GM21390 (cell line): ENCODE results near the gene DPF3.
A peak's percentile ranks its signal among the peaks of the same experiment; 100 is the strongest.

Experiments
- ATAC-seq: cut with Tn5 transposase; IDR thresholded peaks from one replicate; pipeline ENCODE4 v1.9.1; 2021; ENCODE audit not compliant: unreplicated experiment

The DPF3 gene

DNA sequence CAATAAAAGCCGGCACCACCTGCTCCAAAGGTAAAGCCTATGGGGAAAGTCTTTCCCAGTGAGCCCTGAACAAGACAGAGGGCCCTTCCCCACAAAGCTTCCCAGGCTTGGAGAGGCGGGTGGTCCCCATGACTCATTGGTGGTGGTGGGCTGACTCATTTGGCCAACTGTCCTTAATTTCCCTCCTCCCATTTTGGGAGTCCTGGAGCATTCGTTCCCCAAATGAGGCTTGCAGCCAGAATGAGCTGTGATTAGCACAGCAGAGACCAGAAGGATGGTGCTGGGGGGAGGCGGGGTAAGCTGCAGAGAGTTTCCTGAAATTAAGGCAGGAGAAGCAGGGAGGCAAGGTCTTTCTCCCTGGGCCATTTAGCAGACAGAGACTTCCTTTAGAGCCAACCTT is 241.7 kb downstream of the DPF3 start:
- ATAC-seq, result no peak

DNA sequence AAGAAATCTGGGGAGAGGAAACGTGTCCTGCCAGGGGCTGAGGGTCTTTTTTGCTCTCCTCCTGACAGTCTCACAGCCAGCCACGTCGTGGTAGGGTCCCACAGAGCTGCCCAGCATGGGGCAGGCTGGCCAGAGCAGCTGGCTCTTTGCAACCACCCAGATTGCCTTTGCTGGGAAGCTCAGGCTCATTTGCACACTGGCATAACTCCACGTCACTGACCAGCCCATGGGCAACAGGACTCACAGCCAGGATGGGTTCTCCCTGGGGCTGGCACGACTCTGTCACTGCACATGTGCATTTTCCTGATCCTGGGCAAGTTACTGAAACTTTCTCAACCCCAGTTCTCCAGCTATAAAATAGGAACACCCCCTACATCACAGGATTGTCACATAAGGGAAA is 242.2 kb downstream of the DPF3 start:
- no peak for ATAC-seq

DNA sequence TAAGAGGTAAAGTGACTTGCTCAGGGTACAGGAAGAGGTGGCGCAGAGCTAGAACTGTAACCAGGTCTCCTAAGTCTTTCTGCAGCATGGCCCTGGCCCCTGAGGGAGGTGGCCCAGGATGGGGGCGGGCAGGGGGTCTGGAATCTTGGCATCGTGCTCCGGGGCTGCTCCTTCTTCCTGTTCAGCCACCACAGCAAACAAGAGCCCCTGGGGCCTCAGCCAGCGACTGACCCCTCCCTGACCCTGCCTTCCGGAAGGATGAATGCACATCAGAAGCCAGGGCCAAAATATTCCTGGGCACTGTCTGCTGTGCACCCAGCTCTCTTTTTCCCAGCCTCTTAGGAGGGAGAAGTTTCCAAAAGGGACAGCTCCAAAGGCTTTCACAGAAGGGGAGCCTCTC is 242.8 kb downstream of the DPF3 start:
- no peak for ATAC-seq

DNA sequence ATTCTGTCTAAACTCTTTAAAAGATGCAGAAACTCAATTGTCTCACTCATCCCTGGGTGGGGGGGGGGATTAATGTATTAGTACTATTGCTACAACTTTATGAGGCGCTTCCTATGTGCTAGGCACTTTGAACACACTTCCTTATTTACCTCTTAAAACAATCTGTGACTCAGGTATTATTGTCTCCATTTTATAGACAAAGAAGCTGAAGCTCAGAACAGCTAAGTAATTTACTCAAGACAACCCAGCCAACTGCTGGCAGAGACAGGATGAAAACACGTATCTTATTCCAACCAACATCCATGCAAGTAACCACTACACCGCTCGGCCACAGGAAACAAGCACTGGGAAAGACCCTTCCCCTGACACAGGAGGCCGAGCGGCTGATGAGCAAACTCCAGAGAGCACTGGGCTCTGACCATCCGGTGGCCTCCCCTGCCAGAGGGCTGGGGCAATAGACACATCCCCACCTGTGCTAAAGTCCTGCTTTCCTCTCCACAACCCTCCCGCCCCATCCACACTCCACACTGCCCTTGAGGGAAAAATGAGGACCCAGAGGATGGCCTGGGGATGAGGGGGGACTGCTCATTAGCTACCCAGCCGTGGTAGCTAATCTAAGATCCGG is 244.2 kb downstream of the DPF3 start:
- ATAC-seq, result no peak

DNA sequence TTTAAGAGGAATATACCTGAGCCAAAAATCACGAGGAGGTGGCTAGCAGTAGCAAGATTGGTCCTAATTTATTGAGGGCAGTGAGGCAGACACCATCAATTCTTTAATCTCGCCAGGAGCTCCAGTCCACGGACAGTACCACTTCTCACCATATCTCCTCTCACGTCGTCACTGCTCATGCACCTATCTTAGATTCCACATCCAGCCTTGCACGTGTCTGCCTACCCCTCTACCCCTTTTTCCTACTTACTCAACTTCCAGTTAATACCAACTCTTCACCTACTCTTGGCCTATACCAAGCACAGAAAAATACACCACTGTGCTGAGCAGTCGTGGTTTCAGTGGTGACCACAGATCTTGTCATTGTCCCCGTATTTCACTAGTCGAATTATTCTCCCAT is 246.1 kb downstream of the DPF3 start:
- ATAC-seq, result no peak

DNA sequence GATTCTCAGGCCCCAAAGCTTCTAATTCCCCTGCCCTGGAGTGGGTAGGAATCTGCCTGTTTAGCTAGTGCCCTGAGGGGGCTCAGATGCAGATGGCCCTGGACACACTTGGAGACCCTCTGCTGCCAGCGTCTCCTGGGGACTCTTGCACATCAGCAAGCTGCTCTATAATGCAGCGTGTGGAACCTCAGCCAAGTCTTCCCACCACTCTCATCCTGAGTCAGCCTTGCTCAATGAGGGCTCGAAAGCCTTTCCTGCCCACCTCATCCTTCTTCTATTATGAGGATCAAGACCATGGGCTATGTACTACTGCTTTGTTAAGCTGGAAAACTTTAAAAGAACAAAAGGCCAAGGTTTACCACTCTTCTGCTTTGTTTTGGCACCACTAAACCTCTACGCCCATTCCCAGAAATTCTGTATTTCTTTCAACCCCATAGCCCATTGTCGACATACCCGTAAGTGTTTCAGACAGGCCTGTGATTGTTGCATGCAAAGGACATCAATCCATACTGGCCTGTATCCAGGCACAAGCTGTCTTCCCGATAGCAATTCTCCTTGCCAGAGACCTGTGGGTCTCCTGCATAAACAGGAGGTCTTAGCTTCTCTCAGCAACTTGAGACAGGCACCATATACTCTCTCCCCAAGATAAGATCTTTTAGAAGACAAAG is 246.9 kb downstream of the DPF3 start:
- ATAC-seq, result no peak

DNA sequence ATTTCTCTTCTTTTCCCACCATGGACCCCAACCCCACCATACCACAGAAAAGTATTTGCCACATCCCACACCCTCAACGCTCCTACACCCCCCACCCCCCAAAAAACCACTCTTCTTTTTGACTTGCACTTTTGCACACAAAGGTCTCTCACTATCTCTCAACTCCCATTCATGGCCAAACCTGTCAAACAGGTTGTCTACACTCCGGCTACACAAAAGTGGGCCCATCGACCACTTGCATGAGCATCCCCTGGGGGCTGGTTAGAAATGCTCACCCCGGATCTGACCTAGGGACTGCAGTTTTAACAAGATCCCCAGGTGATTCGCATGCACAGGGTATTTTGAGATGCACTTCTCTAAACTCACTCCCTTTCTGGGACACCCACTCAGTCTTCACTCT is 248.2 kb downstream of the DPF3 start:
- no peak for ATAC-seq

DNA sequence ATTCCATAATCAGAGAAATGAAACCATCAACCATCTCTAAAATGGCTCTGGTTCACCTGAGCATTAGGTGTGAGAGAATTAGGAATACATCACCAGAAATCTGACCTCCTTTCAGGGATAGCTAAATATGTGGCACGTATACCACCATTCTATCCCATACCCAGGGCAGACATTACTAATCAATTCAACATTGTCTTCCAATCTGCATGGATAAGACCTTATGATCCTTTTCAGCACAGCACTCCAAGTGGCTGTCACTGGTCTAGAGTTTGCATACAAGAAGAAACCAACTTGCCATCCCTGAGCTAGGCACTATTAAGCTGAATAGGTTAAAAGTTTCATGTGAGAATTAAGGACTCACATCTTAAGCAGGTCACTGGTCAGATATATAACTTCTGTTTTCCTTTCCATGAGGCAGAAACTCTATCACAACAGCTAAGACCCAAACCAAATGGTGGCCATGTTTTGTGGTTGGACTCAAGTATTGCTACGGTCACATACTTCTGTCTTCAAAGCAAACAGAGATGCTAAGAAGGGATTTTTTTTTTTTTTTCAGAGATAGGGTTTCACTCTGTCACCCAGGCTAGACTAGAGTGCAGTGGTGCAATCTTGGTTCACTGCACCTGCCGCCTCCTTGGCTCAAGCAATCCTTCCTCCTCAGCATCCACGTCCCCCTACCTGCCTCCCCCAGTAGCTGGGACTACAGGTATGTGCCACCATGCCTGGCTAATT is 249.0 kb downstream of the DPF3 start:
- no peak for ATAC-seq

DNA sequence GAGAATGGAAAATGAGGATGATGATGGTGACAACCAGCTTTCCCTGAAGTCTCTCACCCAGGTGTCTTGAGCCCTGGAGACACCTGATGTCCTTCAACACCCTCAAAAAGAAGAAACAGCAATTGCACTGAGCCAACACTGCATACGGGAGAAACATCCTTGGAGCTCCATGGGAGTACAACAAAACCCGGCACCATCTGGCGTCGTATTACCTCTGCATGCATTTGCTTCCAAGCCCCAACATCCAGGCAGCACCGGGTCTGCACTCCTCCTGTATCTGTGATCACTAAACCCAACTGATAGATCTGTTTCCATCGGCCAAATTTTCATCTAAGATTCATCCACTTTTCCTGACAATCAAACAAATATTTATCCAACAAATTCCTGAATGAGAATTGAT is 249.9 kb downstream of the DPF3 start:
- no peak for ATAC-seq

DNA sequence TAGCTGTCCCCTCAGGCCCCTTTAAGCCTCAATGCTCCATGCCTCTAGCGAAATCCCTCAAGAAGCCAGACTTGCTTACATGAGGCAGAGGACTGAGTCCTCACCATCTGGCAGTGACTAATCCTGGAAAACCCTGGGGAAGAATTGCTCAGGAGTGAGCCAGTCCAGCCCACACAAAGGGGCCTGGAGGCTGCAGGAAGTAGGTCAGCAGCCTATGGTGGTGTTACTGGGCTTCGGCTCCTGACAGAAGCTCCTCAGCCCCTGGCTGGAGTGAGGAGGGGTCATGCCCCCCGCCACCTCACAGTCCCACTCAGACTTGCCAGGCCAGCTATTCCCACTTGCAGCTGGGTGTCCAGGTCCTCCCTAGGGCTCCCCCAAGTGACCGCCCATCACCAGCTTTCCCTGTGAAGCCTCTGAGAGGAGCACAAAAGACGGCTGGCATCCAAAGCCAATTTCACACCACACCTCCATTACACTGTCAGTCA is 250.5 kb downstream of the DPF3 start:
- no peak for ATAC-seq

DNA sequence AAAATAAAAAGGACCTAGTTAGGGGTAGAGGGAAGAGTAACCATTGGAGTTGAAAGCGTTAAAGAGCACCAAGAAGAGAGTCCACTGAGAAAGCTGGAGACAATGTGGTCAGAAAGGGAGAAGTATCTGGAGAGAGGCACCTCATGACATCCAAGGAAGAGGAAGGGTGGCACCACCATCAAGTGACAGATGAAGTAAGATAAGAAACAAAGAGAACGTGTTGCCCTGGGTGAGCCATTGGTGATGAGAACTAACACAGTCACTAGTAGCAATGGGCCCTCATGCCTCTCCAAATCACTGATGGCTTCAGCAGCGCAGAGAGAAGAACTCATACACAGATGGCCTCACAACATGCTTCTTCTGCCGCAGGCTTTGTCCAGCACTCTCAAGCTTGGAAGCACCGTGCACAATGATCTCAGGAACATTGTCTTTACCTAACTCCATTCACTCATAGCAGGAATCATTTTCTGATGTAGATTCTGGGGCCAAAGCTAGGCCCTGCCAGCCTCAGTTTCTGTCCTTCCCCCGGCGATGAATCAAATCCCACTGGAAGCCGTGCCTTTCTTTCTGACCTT is 252.9 kb downstream of the DPF3 start:
- no peak for ATAC-seq

DNA sequence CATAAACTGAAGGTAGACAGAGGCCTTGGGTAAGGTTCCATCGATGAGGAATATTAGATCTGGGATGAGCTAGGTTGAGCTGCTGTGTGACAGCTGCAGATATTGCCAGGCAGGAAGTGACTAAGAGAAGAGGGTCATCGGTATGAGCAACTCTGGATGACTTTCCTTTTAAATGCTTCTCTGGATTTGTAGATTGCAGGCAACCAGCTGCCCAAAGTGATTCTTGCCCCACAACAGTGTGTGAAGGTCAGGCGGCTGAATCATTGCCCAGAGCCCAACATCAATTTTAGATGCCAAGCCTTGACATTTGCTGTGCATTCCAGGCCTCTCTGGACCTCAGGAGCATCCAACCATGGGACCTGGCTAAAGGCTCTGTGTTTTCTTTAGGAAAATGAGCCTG is 255.9 kb downstream of the DPF3 start:
- no peak for ATAC-seq

DNA sequence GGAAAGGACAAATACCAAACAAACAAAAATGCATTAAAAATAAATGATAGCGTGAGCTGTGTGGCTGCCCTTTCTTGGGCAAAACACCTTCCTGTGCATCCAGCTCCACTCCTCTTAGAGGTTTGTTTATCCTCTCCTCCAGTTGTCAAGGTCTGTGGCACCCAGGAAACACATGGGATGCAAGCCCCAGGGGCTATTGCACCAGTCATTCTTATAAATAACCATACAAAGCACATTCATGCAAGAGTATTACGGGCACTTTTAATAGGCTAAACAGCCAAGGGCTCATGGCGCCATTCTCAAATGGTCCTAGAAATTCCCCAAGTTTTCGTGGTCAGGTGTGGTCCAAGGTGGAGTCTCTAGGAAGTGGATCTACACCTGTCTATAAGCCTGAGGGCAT is 257.0 kb downstream of the DPF3 start:
- no peak for ATAC-seq

DNA sequence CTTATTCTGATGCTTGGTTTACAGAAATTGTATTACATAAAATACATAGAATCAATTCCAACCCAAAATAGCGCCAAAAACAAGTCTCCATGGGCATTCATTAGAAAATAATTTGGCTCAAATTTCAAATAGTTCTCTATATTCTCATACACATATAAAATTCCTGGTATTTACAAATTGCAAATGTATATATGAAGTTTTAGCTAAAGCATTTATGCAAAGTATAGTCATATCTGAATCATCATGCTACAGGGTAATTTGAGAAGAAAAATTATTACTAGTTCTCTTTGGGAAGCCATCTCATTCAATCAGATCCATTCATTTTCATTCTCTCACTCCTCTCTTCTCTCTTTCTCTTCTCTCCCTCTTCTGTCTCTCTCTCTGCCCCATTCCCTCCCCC is 257.8 kb downstream of the DPF3 start:
- ATAC-seq, result no peak

DNA sequence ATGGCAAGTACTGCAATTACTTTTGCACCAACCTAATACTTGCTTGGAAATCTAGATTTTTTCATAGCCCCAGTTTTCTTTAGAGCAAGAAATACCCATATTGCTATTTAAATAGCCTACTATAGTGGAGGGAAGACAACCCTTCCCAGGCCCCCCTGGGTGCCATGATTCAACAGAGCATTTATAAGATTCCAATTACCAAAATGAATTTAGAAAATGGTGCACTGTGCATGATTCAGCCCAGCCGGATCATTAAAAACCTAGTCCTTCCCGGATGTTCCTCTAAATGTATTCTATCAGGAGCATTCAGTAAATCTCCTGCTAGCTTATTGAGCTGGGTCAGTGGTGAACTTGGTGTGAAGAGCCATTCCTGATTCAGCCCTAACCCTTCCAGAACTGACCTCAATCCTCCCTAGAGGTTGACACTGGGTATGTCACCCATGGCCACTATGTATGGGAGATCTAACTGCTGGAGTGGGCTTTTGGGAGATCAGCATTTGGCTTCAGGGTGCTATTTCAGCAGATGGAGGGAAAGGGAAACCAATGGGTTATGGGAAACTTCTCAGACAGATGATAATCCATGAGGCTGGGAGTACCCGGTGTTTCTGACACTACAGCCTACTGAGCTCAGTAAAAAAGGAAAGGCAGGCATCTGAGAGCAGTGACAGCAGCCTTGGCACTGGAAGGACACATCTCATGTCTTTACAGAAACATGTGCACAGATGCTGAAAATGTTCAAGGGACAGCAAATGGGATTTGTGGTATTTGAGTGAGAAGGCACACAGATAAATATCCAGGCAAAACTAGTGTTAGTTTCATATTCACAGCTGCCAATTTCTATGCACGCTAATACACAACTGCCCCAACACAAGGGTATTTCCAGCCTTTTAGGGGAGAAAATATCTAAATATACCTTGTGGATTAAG is 258.9 kb downstream of the DPF3 start:
- no peak for ATAC-seq

DNA sequence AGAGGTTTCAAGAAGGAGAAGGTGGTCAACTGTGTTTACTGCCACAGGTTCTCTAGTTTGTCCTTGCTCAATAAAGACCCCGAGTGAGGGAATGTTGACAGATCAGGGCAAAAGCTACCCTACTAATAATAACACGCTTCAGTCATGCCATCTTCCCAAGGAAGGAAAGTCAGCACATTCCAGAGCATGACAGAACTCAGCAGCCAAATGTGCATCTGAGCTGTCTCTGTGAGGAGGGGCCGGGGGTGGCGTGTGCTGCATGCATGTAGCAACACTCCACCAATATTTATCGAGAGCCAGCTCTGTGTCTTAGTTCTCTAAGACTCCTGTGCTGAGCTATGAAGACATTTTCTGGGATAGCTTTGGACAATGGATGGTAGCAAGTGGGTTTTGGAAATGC is 260.4 kb downstream of the DPF3 start:
- no peak for ATAC-seq

DNA sequence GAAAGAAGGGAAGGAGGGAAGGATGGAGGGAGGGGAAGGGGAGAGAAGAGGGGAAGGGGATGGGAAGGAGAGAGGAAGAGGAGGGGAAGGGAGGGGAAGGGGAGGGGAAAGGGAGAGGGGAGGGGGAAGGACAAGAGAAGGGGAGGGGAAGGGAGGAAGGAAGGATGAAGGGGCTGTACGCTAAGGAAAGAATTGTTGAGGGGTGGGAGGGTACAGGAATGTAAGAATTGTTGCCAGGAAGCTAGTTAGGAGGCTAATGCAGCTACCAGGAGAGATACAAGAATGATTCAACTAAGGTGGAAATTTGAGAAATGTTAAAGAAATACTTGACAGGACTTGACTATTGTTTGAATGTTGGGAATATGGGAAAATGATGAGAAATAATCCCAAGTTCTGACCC is 261.2 kb downstream of the DPF3 start:
- ATAC-seq, result no peak

DNA sequence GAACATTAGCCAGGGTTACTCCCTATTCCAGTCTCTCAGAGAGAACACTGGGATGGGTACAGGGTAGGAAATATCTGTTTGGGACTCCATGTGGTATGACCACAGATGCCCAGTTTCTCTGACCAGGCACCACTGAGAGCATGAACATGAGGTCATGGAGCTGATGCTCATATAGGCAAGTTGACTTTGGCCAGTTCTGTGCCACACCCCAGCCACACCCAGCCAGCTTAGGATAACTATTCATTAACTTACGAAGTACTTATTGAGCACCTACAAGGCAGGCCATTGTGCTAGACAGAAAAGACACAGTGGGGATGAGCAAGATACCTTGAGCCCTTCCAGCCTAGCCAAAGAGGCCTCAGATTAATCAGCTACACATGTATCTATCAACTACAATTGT is 262.5 kb downstream of the DPF3 start:
- no peak for ATAC-seq

DNA sequence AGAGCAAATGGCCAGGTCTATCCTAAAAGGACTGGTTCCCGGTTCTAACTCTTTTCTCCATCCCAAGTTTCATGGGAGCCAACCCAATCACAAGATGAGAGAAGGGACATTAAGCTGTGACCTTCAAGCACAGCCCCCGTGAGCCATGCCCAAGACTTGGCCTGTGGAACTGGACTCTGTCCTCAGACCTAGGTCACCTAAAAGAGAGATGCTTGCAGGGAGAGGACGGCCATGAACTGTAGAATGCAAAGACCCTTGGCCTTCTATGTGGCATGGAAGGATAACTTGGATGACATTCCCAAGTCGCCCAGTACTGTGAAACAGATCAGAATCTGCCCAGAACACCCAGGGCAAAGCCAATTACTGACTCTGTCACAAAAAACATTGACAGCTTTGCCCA is 263.5 kb downstream of the DPF3 start:
- no peak for ATAC-seq

DNA sequence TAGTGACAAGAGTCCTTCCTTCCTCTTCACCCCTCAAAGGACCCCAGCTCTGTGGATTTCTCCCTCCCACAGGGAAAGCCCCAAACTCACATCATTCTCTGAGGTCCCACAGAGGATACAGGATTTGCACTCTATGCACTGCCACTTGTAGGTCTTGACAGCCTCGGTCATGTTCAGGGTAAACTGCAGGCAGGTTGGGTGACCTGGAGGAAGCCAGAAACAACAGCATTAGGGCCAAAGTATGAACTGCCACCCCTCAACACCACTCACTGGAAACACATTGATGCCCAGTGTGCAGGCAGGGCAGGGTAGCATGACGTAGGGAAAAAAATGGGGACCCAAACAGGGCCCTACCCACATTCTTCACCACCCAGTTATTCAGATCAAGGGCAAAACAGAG is 264.4 kb downstream of the DPF3 start:
- ATAC-seq, result no peak

DNA sequence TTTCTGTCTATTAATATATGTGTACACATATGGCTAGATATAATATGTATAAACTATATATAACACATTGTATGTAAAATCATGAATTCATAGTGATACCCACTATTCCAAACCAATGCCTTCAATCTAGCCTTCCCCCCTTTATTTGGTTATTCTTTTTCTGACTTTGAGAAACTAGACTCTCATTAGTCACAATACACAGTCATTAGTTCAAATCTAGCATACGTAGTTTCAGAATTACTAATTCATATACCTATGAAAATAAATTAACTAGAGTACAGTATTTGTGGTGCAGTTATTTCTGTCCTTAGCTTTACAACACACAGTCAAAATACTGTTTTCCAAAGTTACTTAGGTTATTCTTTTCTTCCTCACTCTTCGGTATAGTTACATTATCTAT is 268.2 kb downstream of the DPF3 start:
- ATAC-seq, result peak; percentile 66
